WTC11 (cell line): ENCODE data around the gene GPRC5A. TPM values are rescaled to one million over a fixed set of nuclear protein-coding genes. Genes with fewer than 3 reads are reported as not detected.

ENCODE experiments used
- ATAC-seq: fragments of 200-7000 bp; cut with Tn5 transposase; 2 replicates; pipeline ENCODE4 v1.10.0; 2021; ENCODE audit warnings: mild to moderate bottlenecking, moderate library complexity
- CTCF ChIA-PET: fragments of 300-600 bp; sonication (Branson Sonifier 250); formaldehyde crosslinking; loops from one replicate; lab custom pipeline; 2021; ENCODE audit warnings: antibody characterized with exemption; lab: Charles Lee
- POLR2A ChIA-PET: fragments of 350-600 bp; sonication (Branson Sonifier 250); formaldehyde crosslinking; loops from one replicate; lab custom pipeline; 2021; ENCODE audit warnings: antibody characterized with exemption; lab: Charles Lee
- DNase-seq: peaks from one replicate; pipeline ENCODE4 v3.0.0; 2021; ENCODE audit warnings: low spot score
- H3K27ac Mint-ChIP-seq: 2 replicates; pipeline ENCODE4 v1.8.0; 2021; ENCODE audit warnings: mixed read lengths
- H3K27me3 Mint-ChIP-seq: 2 replicates; pipeline ENCODE4 v1.8.0; 2021; ENCODE audit warnings: low read depth, mild to moderate bottlenecking, moderate library complexity, mixed read lengths
- H3K36me3 Mint-ChIP-seq: 2 replicates; pipeline ENCODE4 v1.8.0; 2021; ENCODE audit warnings: mixed read lengths
- H3K4me1 Mint-ChIP-seq: 2 replicates; pipeline ENCODE4 v1.8.0; 2022; ENCODE audit warnings: mixed read lengths
- H3K4me3 Mint-ChIP-seq: 2 replicates; pipeline ENCODE4 v1.8.0; 2021; ENCODE audit warnings: mild to moderate bottlenecking, moderate library complexity, mixed read lengths
- H3K9me3 Mint-ChIP-seq: 2 replicates; pipeline ENCODE4 v1.8.0; 2021; ENCODE audit warnings: mixed read lengths
- AFF4 ChIP-seq: sonication (generic); formaldehyde crosslinking; IDR thresholded peaks from 2 replicates; pipeline ENCODE4 v1.8.1; 2023; ENCODE audit warnings: mild to moderate bottlenecking, missing genetic modification reagents, borderline replicate concordance
- ATF1 ChIP-seq: sonication (generic); formaldehyde crosslinking; IDR thresholded peaks from 2 replicates; pipeline ENCODE4 v1.8.1; 2023; ENCODE audit warnings: mild to moderate bottlenecking, moderate library complexity, missing genetic modification reagents
- ATF3 ChIP-seq: sonication (generic); formaldehyde crosslinking; conservative IDR thresholded peaks from 2 replicates; pipeline ENCODE4 v1.8.1; 2022; ENCODE audit warnings: mild to moderate bottlenecking, missing genetic modification reagents
- ATF6 ChIP-seq: sonication (generic); formaldehyde crosslinking; IDR thresholded peaks from 2 replicates; pipeline ENCODE4 v1.8.1; 2023; ENCODE audit warnings: mild to moderate bottlenecking, missing genetic modification reagents
- FOXK1 ChIP-seq: sonication (generic); formaldehyde crosslinking; IDR thresholded peaks from 2 replicates; pipeline ENCODE4 v1.8.0; 2022; ENCODE audit warnings: mild to moderate bottlenecking, moderate library complexity, missing genetic modification reagents
- FOXP1 ChIP-seq: sonication (generic); formaldehyde crosslinking; IDR thresholded peaks from 2 replicates; pipeline ENCODE4 v1.8.0; 2022; ENCODE audit warnings: missing genetic modification reagents, mild to moderate bottlenecking, moderate library complexity, borderline replicate concordance
- HMGXB4 ChIP-seq: sonication (generic); formaldehyde crosslinking; IDR thresholded peaks from 2 replicates; pipeline ENCODE4 v1.8.1; 2023; ENCODE audit warnings: mild to moderate bottlenecking, moderate library complexity, missing genetic modification reagents
- JUN ChIP-seq: sonication (generic); formaldehyde crosslinking; IDR thresholded peaks from 2 replicates; pipeline ENCODE4 v1.8.0; 2023; ENCODE audit warnings: mild to moderate bottlenecking, missing genetic modification reagents
- MYBL2 ChIP-seq: sonication (generic); formaldehyde crosslinking; IDR thresholded peaks from 2 replicates; pipeline ENCODE4 v1.8.1; 2023; ENCODE audit warnings: mild to moderate bottlenecking, moderate library complexity, missing genetic modification reagents
- NFYB ChIP-seq: sonication (generic); formaldehyde crosslinking; conservative IDR thresholded peaks from 2 replicates; pipeline ENCODE4 v1.8.0; 2022; ENCODE audit warnings: low read depth, missing genetic modification reagents
- NR1H2 ChIP-seq: sonication (generic); formaldehyde crosslinking; IDR thresholded peaks from 2 replicates; pipeline ENCODE4 v1.9.0; 2021; ENCODE audit warnings: mild to moderate bottlenecking, moderate library complexity, missing genetic modification reagents
- NR3C1 ChIP-seq: sonication (generic); formaldehyde crosslinking; conservative IDR thresholded peaks from 2 replicates; pipeline ENCODE4 v1.8.1; 2023; ENCODE audit warnings: low read depth, mild to moderate bottlenecking, missing genetic modification reagents
- RELA ChIP-seq: sonication (generic); formaldehyde crosslinking; IDR thresholded peaks from 2 replicates; pipeline ENCODE4 v1.8.1; 2022; ENCODE audit warnings: missing genetic modification reagents, mild to moderate bottlenecking, borderline replicate concordance
- RORB ChIP-seq: fragments of 250-450 bp; sonication (Bioruptor Pico); IDR thresholded peaks from 2 replicates; pipeline ENCODE4 v1.9.0; 2021; ENCODE audit warnings: mild to moderate bottlenecking
- TCF7 ChIP-seq: sonication (generic); formaldehyde crosslinking; IDR thresholded peaks from 2 replicates; pipeline ENCODE4 v1.8.0; 2022; ENCODE audit warnings: mild to moderate bottlenecking, low read depth, missing genetic modification reagents, moderate library complexity
- USF2 ChIP-seq: sonication (generic); formaldehyde crosslinking; IDR thresholded peaks from 2 replicates; pipeline ENCODE4 v1.8.1; 2023; ENCODE audit warnings: mild to moderate bottlenecking, missing genetic modification reagents, moderate library complexity
- ZNF219 ChIP-seq: sonication (generic); formaldehyde crosslinking; IDR thresholded peaks from 2 replicates; pipeline ENCODE4 v1.8.0; 2023; ENCODE audit warnings: missing genetic modification reagents, mild to moderate bottlenecking, borderline replicate concordance
- ZNF317 ChIP-seq: sonication (generic); formaldehyde crosslinking; IDR thresholded peaks from 2 replicates; pipeline ENCODE4 v1.8.1; 2023; ENCODE audit warnings: low read depth, mild to moderate bottlenecking, moderate library complexity, missing genetic modification reagents, borderline replicate concordance
- ZNF423 ChIP-seq: fragments of 250-450 bp; sonication (Bioruptor Pico); IDR thresholded peaks from 2 replicates; pipeline ENCODE4 v2.1.2; 2022; ENCODE audit warnings: mild to moderate bottlenecking, moderate library complexity
- ZNF512 ChIP-seq: sonication (generic); formaldehyde crosslinking; IDR thresholded peaks from 2 replicates; pipeline ENCODE4 v1.8.1; 2022; ENCODE audit warnings: missing genetic modification reagents, borderline replicate concordance
- total RNA-seq: library from RNA; stranded (reverse); gene quantifications from 3 replicates; pipeline ENCODE4 v1.2.3, GENCODE V29; 2021
- TF ChIP-seq, protein P1 (sequence below): sonication (generic); formaldehyde crosslinking; IDR thresholded peaks from 2 replicates; pipeline ENCODE4 v1.8.0; 2022; ENCODE audit warnings: mild to moderate bottlenecking, missing genetic modification reagents
- TF ChIP-seq, protein P2 (sequence below): sonication (generic); formaldehyde crosslinking; IDR thresholded peaks from 2 replicates; pipeline ENCODE4 v1.8.0; 2022; ENCODE audit warnings: mild to moderate bottlenecking, missing genetic modification reagents
- TF ChIP-seq, protein P3 (sequence below): sonication (generic); formaldehyde crosslinking; IDR thresholded peaks from 2 replicates; pipeline ENCODE4 v1.8.0; 2023; ENCODE audit warnings: missing genetic modification reagents

GPRC5A gene
- total RNA-seq, 1 experiment from 2014 or later = 1.1 TPM

DNA sequence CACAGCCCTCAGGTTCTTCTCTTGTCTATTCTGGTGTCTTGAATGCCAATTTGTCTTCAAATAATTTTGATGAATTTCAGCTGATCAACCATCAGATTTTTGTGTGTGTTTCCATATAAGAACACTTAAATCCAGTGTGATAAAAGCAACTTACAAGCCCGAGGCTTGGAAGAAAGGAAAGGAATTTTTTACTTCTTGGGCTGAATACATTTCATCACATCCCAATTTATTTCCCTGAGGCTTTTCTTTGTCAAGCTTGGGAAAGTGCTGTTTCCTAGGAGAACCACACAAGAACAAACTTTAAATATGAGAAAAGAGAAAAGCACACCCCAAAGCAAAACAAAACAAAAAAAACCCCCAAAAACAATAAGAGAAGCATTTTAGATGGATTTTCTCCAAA lies 34.0 kb downstream of the GPRC5A start (continued):
- TF ChIP-seq USF2 (CRISPR knock-in tag) (no peak), ATF3 (no peak), ZNF423 (CRISPR knock-in tag) (no peak), RORB (CRISPR knock-in tag) (no peak), MYBL2 (no peak), ATF6 (no peak), RELA (no peak), FOXP1 (CRISPR knock-in tag) (no peak), AFF4 (CRISPR knock-in tag) (no peak), ZNF512 (CRISPR knock-in tag) (no peak), FOXK1 (CRISPR knock-in tag) (no peak), TCF7 (no peak)
- TF ChIP-seq, protein P1, sequence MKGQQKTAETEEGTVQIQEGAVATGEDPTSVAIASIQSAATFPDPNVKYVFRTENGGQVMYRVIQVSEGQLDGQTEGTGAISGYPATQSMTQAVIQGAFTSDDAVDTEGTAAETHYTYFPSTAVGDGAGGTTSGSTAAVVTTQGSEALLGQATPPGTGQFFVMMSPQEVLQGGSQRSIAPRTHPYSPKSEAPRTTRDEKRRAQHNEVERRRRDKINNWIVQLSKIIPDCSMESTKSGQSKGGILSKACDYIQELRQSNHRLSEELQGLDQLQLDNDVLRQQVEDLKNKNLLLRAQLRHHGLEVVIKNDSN (CRISPR knock-in tag) = no peak

DNA sequence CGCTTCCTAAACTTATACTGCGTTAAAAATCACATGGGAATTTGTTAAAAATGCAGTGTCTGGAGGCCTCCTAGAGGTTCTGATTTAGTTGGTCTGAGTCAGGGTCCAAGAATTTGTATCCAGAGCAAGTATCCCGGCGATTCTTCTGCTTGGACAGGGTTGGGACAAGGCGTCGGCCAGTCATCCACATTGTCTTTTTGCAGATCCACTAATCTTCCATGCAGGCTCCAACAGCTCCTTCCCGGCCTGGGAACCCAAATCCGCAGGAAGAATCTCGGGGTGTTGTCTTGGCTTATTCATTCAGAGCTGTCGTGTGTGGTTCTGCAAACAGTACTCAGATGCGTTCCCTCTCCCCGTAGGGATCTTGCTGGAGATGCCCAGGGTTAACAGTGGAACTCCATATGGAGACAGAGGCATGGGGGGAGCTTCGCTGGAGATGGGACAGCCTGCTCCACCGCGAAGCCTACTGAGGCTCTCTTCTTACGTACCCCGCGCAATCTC lies 35.3 kb downstream of the GPRC5A start:
- Mint-ChIP-seq H3K27ac (no peak overlapping the region), H3K36me3 (no peaks in the 10 kb centered on the region), H3K9me3 (peaks cover 10% of the 10 kb centered on the region), H3K4me3 (no peak overlapping the region), H3K4me1 (peaks cover 7% of the 10 kb centered on the region), H3K27me3 (no peaks in the 10 kb centered on the region; the same call in 1 of the 2 replicates)
- ChIA-PET POLR2A (no interaction called here), CTCF (interaction anchor here (1.3 to 1.6 kb wide), 2 partner anchors 10 to 49 kb away, joined by 3 to 4 read pairs; no protein-coding TSS in a partner anchor)
- no peak for DNase-seq
- ATAC-seq = no peak
- TF ChIP-seq ATF1 (CRISPR knock-in tag) = no peak
- TF ChIP-seq HMGXB4 (CRISPR knock-in tag) = no peak
- TF ChIP-seq NR1H2 (CRISPR knock-in tag) = no peak
- TF ChIP-seq, protein P2, sequence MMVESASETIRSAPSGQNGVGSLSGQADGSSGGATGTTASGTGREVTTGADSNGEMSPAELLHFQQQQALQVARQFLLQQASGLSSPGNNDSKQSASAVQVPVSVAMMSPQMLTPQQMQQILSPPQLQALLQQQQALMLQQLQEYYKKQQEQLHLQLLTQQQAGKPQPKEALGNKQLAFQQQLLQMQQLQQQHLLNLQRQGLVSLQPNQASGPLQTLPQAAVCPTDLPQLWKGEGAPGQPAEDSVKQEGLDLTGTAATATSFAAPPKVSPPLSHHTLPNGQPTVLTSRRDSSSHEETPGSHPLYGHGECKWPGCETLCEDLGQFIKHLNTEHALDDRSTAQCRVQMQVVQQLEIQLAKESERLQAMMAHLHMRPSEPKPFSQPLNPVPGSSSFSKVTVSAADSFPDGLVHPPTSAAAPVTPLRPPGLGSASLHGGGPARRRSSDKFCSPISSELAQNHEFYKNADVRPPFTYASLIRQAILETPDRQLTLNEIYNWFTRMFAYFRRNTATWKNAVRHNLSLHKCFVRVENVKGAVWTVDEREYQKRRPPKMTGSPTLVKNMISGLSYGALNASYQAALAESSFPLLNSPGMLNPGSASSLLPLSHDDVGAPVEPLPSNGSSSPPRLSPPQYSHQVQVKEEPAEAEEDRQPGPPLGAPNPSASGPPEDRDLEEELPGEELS = no peak
- TF ChIP-seq, protein P3, sequence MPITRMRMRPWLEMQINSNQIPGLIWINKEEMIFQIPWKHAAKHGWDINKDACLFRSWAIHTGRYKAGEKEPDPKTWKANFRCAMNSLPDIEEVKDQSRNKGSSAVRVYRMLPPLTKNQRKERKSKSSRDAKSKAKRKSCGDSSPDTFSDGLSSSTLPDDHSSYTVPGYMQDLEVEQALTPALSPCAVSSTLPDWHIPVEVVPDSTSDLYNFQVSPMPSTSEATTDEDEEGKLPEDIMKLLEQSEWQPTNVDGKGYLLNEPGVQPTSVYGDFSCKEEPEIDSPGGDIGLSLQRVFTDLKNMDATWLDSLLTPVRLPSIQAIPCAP = no peak
- no peak for TF ChIP-seq NFYB
- TF ChIP-seq RELA = no peak
- TF ChIP-seq NR3C1 (CRISPR knock-in tag) = no peak
- TF ChIP-seq JUN (CRISPR knock-in tag) = no peak
- no peak for TF ChIP-seq ZNF317
- TF ChIP-seq ZNF219 = no peak
